K562 (cell line): ENCODE data around the gene HEXIM1. TPM values are rescaled to one million over a fixed set of nuclear protein-coding genes. Genes with fewer than 3 reads are reported as not detected.

Experiments
- ARID1B ChIP-seq: fragments of 450-650 bp; IDR thresholded peaks from 2 replicates; pipeline ENCODE4 v1.6.1; 2016; ENCODE audit warnings: antibody characterized with exemption, mild to moderate bottlenecking, inconsistent platforms
- BCOR ChIP-seq: fragments of 450-650 bp; IDR thresholded peaks from 2 replicates; pipeline ENCODE4 v1.6.1; 2016
- CREBBP ChIP-seq: IDR thresholded peaks from one replicate; pipeline ENCODE4 v1.6.1; 2012; ENCODE audit warnings: low read depth, mild to moderate bottlenecking, control low read depth, inconsistent platforms, low read length
- EZH2 ChIP-seq: IDR thresholded peaks from 2 replicates; pipeline ENCODE4 v1.6.1; 2012; ENCODE audit warnings: low read depth, mild to moderate bottlenecking, inconsistent platforms, low read length, borderline replicate concordance
- GATA2 ChIP-seq: sonication (generic); formaldehyde crosslinking; IDR thresholded peaks from 2 replicates; pipeline ENCODE4 v1.4.0; 2020; ENCODE audit warnings: mild to moderate bottlenecking, missing genetic modification reagents
- HDAC6 ChIP-seq: IDR thresholded peaks from 2 replicates; pipeline ENCODE4 v1.6.1; 2012; ENCODE audit warnings: low read depth, mild to moderate bottlenecking, control low read depth, inconsistent platforms, low read length, moderate library complexity
- HEY1 ChIP-seq: fragments of 250-450 bp; sonication (Bioruptor Pico); IDR thresholded peaks from 2 replicates; pipeline ENCODE4 v1.5.0; 2020; ENCODE audit warnings: mild to moderate bottlenecking, moderate library complexity, borderline replicate concordance
- HMBOX1 ChIP-seq: sonication (generic); IDR thresholded peaks from 2 replicates; pipeline ENCODE4 v1.6.1; 2016
- RERE ChIP-seq: sonication (generic); formaldehyde crosslinking; IDR thresholded peaks from 2 replicates; pipeline ENCODE4 v1.8.0; 2023; ENCODE audit warnings: missing genetic modification reagents, mild to moderate bottlenecking, borderline replicate concordance
- SRF ChIP-seq, 2 experiments: fragments of 250-450, 450-650 bp in 1 of 2; sonication (Bioruptor Pico) in 1 of 2; sonication (generic) in 1 of 2; formaldehyde crosslinking; IDR thresholded peaks; 2 replicates each; pipeline versions ENCODE4 v1.5.0 to v1.5.1; 2020 to 2022; ENCODE audit warnings: mild to moderate bottlenecking in 1 of 2, missing genetic modification reagents in 1 of 2
- TAF15 ChIP-seq: fragments of 200-400 bp; formaldehyde crosslinking; IDR thresholded peaks from 2 replicates; pipeline ENCODE4 v1.6.1; 2017; ENCODE audit warnings: mild to moderate bottlenecking, low read depth, low read length, moderate library complexity
- ZFPM2 ChIP-seq: fragments of 250-450 bp; sonication (Bioruptor Pico); IDR thresholded peaks from 2 replicates; pipeline ENCODE4 v1.5.1; 2022; ENCODE audit warnings: mild to moderate bottlenecking
- ZNF318 ChIP-seq, 2 experiments: fragments of 450-650 bp; IDR thresholded peaks; 2 replicates each; pipeline ENCODE4 v1.6.1; 2016; ENCODE audit warnings: mild to moderate bottlenecking in 2 of 2, borderline replicate concordance in 1 of 2, low read depth in 1 of 2, moderate library complexity in 1 of 2
- polyA plus RNA-seq, 8 experiments: library from polyadenylated mRNA; depleted of rRNA in 4 of 8; stranded (reverse) in 5 of 8; unstranded in 3 of 8; fragments of >200 nt; fragmentation: Nextera tagmentation in 2 of 8; fragmentation: Illumina TruSeq in 1 of 8; extraction: Ambion mirVana in 2 of 8; extraction: Trizol in 1 of 8; gene quantifications; 2 replicates each; pipeline versions ENCODE4 v1.2.1 to v1.2.3, GENCODE V29; 2011 to 2014; ENCODE audit warnings: inconsistent platforms in 1 of 8, missing spikeins in 1 of 8
- total RNA-seq, 7 experiments: library from RNA; depleted of rRNA in 6 of 7; stranded (reverse); fragments of >200 nt in 6 of 7; fragmentation: Illumina TruSeq in 2 of 7; extraction: Trizol in 2 of 7; gene quantifications; 2 replicates each; pipeline versions ENCODE4 v1.2.1 to v1.2.3, GENCODE V29; 2011 to 2021; ENCODE audit warnings: low replicate concordance in 1 of 7

Gene HEXIM1
- total and polyA plus RNA-seq, 9 of the 15 experiments (the other 6 are each of a cell fraction or from before 2014, with no cell fraction given): 1.4 to 28.3 (median 9.1) TPM

GRCh38 chr17:45149037-45149668 is 878 bp downstream of the HEXIM1 start (continued):
- TF ChIP-seq RERE (CRISPR knock-in tag) (peak; percentile 73; the same call in 1 of the 2 replicates), HDAC6 (no peak), BCOR (no peak), EZH2 (no peak), HMBOX1 (0 out of 2 replicates have a peak, but pooled peaks have one; percentile 9), HEY1 (CRISPR knock-in tag) (no peak), CREBBP (no peak), ZFPM2 (CRISPR knock-in tag) (no peak), GATA2 (CRISPR knock-in tag) (no peak), SRF (CRISPR knock-in tag; IDR thresholded peaks at IDR 0.05) (peak in 1 of 2 experiments; percentile 62; a peak in 2 of 4 replicates), TAF15 (no peak), ZNF318 (IDR thresholded peaks at IDR 0.05; ENCODE audit: borderline replicate concordance in 1 of 2, low read depth in 1 of 2) (no peak), ARID1B (no peak)
